Measurements from ENCODE around the gene ANKRD13D.

DNA sequence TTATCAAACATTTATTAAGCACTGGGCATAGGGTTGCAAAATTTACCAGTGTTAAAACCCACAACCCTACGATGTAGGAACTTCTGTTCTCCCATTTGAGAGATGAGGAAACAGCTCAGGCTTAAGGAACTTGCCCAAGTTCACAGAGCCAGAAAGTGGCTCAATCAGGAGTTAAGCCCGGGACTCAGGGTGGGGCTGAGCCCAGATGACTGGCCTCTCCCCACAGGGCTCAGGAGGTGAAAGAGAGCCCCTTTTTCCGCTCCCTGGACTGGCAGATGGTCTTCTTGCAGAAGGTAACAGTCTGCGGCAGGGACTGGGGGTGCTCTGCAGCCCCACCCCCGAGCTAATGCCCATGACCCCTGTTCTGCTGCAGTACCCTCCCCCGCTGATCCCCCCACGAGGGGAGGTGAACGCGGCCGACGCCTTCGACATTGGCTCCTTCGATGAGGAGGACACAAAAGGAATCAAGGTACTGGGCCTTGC, 5.6 kb upstream of the ANKRD13D start:
- TF ChIP-seq, protein P1, sequence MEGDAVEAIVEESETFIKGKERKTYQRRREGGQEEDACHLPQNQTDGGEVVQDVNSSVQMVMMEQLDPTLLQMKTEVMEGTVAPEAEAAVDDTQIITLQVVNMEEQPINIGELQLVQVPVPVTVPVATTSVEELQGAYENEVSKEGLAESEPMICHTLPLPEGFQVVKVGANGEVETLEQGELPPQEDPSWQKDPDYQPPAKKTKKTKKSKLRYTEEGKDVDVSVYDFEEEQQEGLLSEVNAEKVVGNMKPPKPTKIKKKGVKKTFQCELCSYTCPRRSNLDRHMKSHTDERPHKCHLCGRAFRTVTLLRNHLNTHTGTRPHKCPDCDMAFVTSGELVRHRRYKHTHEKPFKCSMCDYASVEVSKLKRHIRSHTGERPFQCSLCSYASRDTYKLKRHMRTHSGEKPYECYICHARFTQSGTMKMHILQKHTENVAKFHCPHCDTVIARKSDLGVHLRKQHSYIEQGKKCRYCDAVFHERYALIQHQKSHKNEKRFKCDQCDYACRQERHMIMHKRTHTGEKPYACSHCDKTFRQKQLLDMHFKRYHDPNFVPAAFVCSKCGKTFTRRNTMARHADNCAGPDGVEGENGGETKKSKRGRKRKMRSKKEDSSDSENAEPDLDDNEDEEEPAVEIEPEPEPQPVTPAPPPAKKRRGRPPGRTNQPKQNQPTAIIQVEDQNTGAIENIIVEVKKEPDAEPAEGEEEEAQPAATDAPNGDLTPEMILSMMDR (conservative IDR thresholded peaks at IDR 0.05): no peak
- TF ChIP-seq ZFX (IDR thresholded peaks at IDR 0.05): no peak

All from C4-2B (cell line).